ENCODE results near the gene SEMA3D.

Gene SEMA3D

DNA sequence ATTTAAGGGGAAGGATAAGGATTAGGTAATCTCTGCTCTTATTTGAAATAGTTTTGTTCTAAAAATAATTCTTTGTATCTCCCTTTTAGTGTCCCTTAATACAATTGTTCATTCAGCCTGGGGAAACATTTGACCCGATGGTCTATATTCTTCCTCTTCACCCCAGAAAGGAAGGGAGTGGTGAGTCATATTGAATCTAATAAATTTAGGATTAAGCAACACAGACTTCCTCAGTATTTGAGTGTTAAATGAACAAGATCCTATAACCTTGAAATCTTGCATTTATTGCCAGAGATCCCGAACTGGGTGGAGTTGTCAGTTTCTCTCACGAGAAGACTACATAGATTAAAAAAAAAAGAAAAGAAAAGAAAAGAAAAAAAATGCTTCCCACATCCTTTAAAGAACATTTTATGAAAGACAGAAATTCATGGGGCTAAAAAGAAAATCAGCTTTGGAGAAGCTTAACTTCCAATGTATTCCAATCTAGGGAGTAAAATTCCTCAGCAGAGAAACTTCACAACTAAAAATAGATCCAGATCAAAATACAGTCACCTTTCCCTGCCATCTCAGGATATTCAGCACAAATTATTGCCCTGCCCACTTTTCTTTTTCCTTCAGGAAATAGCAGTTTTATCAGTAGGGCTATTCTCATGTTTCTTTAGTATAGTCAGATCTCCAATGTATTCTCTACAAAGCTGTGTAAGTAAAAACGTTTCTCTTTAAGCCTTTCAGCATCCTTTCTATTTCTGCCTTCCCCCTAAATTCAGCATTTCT is 82.2 kb downstream of the SEMA3D start:
- H3K4me2 ChIP-seq: no peak overlapping the region

DNA sequence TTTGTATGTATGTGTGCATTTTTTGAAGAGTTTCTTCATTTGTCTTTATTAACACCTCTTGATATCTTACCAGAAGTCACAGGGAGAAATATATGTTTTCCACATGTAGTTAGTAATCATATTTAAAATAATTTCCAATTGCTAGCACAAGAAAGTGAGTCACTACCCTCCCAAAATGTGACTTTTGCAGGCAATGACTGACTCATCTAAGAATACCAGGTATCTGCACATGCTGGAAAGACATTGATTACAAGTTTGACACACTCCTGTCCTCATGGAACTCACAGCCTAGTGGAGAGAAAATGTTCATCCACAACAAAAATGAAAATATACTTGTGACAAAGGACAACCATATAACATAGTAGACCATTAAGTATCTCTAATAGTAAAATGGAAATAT is 82.9 kb downstream of the SEMA3D start:
- TF ChIP-seq Cebpa-rat (IDR thresholded peaks at IDR 0.05): no peak
- no peaks in the 10 kb centered on the region for H3K27me3 ChIP-seq
- H3K9me3 ChIP-seq: no peaks in the 10 kb centered on the region
- no peaks in the 10 kb centered on the region for H3K36me3 ChIP-seq
- no peak overlapping the region for H3K4me2 ChIP-seq
- H3K4me1 ChIP-seq: no peaks in the 10 kb centered on the region
- no peaks in the 10 kb centered on the region for H4K20me1 ChIP-seq
- H3K27ac ChIP-seq: no peak overlapping the region
- no peak overlapping the region for H3K4me3 ChIP-seq
- H3K9ac ChIP-seq: no peak overlapping the region

More for the DNA sequence above, 82.2 kb downstream of the SEMA3D start:
- H3K4me3 ChIP-seq: no peak overlapping the region
- no peak for TF ChIP-seq Cebpa-rat (IDR thresholded peaks at IDR 0.05)
- H3K36me3 ChIP-seq: no peaks in the 10 kb centered on the region
- H3K4me1 ChIP-seq: no peaks in the 10 kb centered on the region
- no peak overlapping the region for H3K9ac ChIP-seq
- no peaks in the 10 kb centered on the region for H4K20me1 ChIP-seq
- no peaks in the 10 kb centered on the region for H3K9me3 ChIP-seq
- no peaks in the 10 kb centered on the region for H3K27me3 ChIP-seq
- no peak overlapping the region for H3K27ac ChIP-seq

DNA sequence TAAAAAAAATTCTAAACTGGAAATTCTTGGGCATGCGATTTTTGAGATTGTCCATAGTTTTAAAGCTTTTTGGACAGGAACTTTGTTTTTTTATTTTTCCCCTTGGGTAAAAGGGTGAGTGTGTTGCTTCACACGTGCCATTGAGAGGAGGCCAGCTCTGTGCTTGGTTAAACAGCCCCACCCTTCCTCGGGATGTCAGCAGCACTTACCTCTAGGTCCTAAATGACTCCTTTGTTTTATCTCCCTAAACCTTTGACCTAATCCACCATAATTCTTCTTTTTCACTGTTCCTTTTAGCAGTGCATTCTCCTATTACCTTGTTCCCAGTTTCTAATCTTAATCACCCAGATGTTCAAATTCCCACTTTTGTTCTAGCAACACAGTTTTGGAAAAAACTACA is 83.5 kb downstream of the SEMA3D start:
- H3K36me3 ChIP-seq: no peaks in the 10 kb centered on the region
- no peak overlapping the region for H3K4me3 ChIP-seq
- no peaks in the 10 kb centered on the region for H3K4me1 ChIP-seq
- no peak overlapping the region for H3K9ac ChIP-seq
- H4K20me1 ChIP-seq: no peaks in the 10 kb centered on the region
- H3K9me3 ChIP-seq: no peaks in the 10 kb centered on the region
- no peaks in the 10 kb centered on the region for H3K27me3 ChIP-seq
- H3K4me2 ChIP-seq: no peak overlapping the region
- no peak for TF ChIP-seq Cebpa-rat (IDR thresholded peaks at IDR 0.05)
- H3K27ac ChIP-seq: no peak overlapping the region

DNA sequence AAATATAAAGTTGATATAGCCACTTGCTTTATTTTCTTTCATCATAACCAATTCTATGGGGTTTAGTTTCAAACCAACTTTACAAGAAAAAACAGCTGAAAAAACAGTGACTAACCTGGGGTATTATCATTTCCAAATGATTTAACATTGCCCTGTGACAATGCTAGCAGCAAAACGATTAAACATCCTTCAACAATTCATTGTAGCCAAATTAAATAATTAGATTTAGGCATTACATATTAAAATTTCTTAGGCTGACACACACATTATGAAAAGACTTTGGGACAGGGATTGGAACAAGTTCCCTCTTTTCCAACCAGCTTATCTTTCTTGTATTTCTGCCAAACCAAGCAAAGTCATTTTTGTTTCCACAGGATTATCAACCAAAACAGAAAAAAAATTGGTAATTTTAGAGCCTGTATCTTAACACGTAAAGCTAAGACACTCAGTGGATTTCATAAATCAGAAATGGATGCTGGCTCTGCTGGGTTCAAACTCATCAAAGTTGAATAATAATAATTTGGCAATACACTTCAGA is 84.0 kb downstream of the SEMA3D start:
- Histone ChIP-seq H3K36me3 (no peaks in the 10 kb centered on the region), H3K4me1 (no peaks in the 10 kb centered on the region), H3K9me3 (no peaks in the 10 kb centered on the region), H4K20me1 (no peaks in the 10 kb centered on the region), H3K9ac (no peak overlapping the region), H3K27me3 (no peaks in the 10 kb centered on the region), H3K4me3 (no peak overlapping the region), H3K27ac (no peak overlapping the region), H3K4me2 (no peak overlapping the region)
- TF ChIP-seq Cebpa-rat (IDR thresholded peaks at IDR 0.05): no peak

DNA sequence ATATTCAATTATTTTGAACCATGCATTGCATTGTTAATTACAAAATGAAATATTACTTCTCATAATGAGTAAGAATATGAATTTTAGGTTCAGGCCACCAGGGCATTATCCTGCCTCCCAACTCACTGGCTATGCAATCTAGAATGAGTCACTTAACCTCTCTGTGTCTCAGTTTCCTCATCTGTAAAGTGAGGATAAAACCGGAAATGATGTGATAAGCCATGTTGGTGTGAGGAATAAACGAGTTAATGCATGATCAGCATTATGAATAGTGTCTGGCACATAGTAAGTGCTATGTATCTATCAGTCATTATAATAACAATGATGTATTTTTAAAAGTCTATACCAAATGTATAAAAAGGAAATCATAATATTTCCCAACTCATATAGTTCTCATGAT is 85.5 kb downstream of the SEMA3D start:
- no peaks in the 10 kb centered on the region for H3K27me3 ChIP-seq
- no peaks in the 10 kb centered on the region for H3K4me1 ChIP-seq
- no peaks in the 10 kb centered on the region for H4K20me1 ChIP-seq
- TF ChIP-seq Cebpa-rat (IDR thresholded peaks at IDR 0.05): no peak
- no peak overlapping the region for H3K9ac ChIP-seq
- no peaks in the 10 kb centered on the region for H3K36me3 ChIP-seq
- H3K27ac ChIP-seq: no peak overlapping the region
- H3K4me2 ChIP-seq: no peak overlapping the region
- H3K4me3 ChIP-seq: no peak overlapping the region
- H3K9me3 ChIP-seq: no peaks in the 10 kb centered on the region

DNA sequence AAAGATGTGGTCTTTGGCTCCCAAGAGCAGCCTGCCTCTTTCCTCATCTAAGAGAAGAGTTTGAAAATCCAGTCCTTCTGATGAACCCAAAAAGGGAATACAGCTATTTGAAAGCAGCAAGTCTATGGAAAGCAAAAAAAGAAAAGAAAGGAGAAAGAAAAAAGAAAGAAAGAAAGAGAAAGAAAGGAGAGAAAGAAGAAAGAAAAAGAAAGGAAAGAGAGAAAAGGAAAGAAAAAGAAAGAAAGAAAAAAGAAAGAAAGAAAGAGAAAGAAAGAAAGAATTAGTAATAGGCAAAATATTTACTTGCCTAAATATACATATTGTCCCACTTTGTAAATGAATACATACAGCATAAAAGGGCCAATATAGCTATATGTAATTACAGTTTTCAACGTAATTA is 89.0 kb downstream of the SEMA3D start:
- no peaks in the 10 kb centered on the region for H3K36me3 ChIP-seq
- no peak overlapping the region for H3K27ac ChIP-seq
- no peak overlapping the region for H3K9ac ChIP-seq
- no peaks in the 10 kb centered on the region for H4K20me1 ChIP-seq
- H3K4me1 ChIP-seq: no peaks in the 10 kb centered on the region
- TF ChIP-seq Cebpa-rat (IDR thresholded peaks at IDR 0.05): no peak
- no peak overlapping the region for H3K4me2 ChIP-seq
- no peaks in the 10 kb centered on the region for H3K27me3 ChIP-seq
- H3K4me3 ChIP-seq: no peak overlapping the region
- no peaks in the 10 kb centered on the region for H3K9me3 ChIP-seq

DNA sequence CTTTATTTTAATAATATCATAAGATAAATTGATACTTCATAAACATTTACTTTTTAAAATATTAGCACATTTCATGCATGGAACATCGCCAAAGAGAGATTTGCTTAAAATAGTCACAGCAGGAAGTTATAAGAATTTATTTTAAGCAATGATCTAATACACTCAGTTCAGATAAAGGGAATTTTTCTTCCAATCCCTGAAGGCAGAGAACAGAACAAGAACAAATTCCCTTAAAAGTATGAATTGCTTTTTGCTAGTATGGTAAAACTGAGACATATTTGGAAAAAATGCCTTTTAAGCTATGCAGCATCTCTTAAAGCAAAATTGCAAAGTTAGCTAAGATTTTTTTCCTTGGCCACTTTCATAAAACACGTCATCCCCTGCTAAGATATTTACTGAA is 91.0 kb downstream of the SEMA3D start:
- no peak overlapping the region for H3K27ac ChIP-seq
- H3K4me1 ChIP-seq: no peaks in the 10 kb centered on the region
- H3K27me3 ChIP-seq: no peaks in the 10 kb centered on the region
- no peaks in the 10 kb centered on the region for H3K36me3 ChIP-seq
- H3K9me3 ChIP-seq: no peaks in the 10 kb centered on the region
- H4K20me1 ChIP-seq: no peaks in the 10 kb centered on the region
- TF ChIP-seq Cebpa-rat (IDR thresholded peaks at IDR 0.05): no peak
- no peak overlapping the region for H3K4me2 ChIP-seq
- H3K4me3 ChIP-seq: no peak overlapping the region
- no peak overlapping the region for H3K9ac ChIP-seq

DNA sequence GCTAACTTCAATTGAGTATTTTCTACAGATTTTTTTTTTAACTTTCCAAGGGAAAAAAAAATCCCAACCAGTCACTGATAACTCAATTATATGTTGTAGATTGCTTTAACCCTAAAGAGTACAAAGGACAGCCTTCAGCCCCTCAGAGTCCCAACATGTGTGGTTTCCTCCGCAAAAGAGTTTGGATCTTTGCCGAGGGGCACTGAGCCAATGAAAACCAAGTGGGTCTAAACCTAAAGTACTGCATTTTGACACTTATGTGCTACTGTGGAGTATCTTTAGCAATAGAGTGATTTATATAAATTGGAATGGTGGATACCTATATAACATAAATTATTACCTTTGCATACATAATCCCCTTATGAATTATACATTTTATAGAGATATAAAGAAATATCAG is 91.5 kb downstream of the SEMA3D start:
- Histone ChIP-seq H3K9me3 (no peaks in the 10 kb centered on the region), H3K9ac (no peak overlapping the region), H3K4me2 (no peak overlapping the region), H3K27ac (no peak overlapping the region), H3K4me3 (no peak overlapping the region), H3K36me3 (no peaks in the 10 kb centered on the region), H3K27me3 (no peaks in the 10 kb centered on the region), H4K20me1 (no peaks in the 10 kb centered on the region), H3K4me1 (no peaks in the 10 kb centered on the region)
- TF ChIP-seq Cebpa-rat (IDR thresholded peaks at IDR 0.05): no peak

DNA sequence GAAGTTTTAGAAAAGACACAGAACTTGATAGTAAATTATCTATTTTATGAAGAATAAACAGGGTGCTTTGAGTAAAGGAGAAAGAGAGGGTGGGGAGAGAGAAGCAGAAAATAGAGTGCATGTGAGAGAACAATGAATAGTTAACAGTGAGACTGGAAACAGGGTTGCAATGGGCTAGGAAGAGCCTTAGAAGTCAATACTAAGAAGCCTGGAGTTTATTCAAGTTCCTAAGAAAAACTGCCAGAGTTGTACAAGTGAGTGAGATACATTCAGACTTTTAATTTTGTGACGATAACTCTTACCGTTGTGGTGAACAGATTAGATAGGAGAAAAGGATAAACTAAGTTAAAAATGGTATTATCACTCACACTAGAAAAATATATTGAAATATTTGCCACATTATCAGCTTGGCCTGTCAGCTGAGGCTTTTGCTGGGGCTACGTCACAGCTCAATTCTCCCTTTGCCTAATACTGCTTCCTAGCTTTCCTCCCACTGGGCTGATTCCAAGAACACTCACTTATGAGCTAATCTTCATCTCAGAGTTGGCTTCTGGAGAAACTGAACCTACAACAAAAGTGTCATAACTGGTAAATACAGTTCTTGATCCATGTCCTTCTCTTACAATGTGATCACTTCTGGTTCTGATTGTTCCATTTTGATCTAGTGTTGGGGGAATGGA is 92.7 kb downstream of the SEMA3D start:
- Histone ChIP-seq H3K27me3 (no peaks in the 10 kb centered on the region), H4K20me1 (no peaks in the 10 kb centered on the region), H3K36me3 (no peaks in the 10 kb centered on the region), H3K4me2 (no peak overlapping the region), H3K27ac (no peak overlapping the region), H3K4me1 (no peaks in the 10 kb centered on the region), H3K9ac (no peak overlapping the region), H3K4me3 (no peak overlapping the region), H3K9me3 (no peaks in the 10 kb centered on the region)
- TF ChIP-seq Cebpa-rat (IDR thresholded peaks at IDR 0.05): no peak

DNA sequence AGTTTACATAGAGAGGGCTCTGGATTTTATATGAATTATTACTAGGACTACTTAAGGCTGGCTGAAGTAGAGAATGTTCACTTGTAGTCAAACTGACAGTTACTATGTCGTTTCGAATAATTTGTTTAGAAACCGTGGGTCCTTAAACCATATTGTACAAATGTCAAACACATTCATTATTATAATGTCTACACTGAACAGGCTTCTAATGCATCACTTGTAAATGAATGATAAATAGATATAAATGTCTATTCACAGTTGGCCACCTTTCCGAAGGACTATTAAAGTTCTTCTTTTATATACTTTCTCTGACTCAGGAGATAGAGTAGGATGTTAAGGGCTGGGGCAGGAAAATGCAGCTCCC is 95.3 kb downstream of the SEMA3D start:
- Histone ChIP-seq H4K20me1 (no peaks in the 10 kb centered on the region), H3K36me3 (no peaks in the 10 kb centered on the region), H3K4me1 (no peaks in the 10 kb centered on the region), H3K4me2 (no peak overlapping the region), H3K27me3 (no peaks in the 10 kb centered on the region), H3K4me3 (no peak overlapping the region), H3K9me3 (no peaks in the 10 kb centered on the region), H3K9ac (no peak overlapping the region), H3K27ac (no peak overlapping the region)
- no peak for TF ChIP-seq Cebpa-rat (IDR thresholded peaks at IDR 0.05)
